OCI-M2 (cell line): ENCODE results near the gene KRTAP12-1.
"Not testable (repeated sequence)": the region's sequence is repeated elsewhere in the genome, so short reads cannot be mapped to it uniquely, and the experiment has no call there.

ENCODE experiments used
- DNase-seq: peaks from one replicate; lab custom pipeline; 2025; ENCODE audit not compliant: unreplicated experiment; lab: John Stamatoyannopoulos, UW

The KRTAP12-1 gene

DNA sequence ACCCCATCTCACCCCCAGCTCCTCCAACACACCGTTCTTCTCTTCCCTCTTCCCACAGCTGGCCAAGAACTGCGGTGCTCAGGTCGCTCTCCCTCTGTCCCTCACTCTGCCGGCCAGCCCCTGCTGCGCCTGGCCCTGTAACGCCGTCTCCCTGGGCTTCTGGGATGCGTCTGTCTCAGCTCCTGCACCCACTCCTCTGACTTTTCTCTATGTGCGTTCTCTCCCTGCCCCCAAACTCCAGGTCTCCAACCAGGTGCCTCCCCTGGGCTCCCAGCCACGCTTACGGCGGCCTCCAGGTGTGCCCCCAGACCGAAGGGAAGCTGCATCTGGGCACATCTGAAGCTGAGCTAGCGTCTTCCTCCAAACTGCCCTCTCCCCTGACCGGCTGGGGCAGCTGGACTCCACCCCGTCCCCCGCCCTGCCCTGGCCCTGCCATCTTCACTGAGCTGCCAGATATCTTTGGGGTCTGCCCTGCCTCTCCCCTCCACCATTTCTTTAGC, 17.6 kb upstream of the KRTAP12-1 start:
- no peak for DNase-seq

DNA sequence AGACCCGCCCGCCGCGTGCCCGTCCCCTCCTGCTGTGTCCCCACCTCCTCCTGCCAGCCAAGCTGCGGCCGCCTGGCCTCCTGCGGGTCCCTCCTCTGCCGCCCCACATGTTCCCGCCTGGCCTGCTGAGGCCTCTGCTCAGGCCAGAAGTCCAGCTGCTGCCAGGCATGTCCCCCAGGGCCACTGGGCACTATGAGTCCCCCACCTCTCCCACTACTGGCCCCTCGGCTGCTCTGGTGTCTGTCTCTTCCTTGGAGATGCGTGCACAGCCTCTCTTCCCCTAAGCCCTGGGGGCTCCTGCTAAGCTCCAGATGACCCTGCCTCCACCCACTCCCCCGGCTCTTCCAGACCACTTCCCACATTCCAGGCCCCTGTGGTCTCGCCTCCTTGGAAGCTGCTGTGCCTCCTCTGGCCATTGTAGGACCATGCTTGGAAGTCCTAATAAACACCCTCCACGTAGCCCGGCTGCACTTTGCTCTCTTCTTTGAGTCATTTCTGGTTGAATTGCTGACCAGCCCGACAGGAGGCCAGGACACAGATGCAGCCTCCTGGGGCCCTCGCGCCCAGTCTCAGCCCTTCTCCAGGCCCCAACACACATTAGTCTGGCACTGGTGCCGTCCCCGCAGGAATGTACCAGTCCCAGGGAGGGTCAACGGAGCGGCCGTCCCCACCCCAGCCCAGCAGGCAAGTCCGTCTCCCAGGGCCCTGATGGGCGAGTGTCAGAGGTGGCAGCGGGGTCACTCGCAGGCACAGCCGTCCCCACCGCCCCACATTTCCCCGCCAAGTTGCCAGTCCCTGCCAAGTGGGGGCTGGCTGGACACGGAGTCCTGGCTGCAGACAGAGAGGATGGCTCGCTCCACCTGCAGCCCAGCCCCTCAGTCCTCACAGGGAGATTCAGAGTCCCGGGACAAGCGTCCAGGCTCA, 16.1 kb upstream of the KRTAP12-1 start:
- DNase-seq: no peak

DNA sequence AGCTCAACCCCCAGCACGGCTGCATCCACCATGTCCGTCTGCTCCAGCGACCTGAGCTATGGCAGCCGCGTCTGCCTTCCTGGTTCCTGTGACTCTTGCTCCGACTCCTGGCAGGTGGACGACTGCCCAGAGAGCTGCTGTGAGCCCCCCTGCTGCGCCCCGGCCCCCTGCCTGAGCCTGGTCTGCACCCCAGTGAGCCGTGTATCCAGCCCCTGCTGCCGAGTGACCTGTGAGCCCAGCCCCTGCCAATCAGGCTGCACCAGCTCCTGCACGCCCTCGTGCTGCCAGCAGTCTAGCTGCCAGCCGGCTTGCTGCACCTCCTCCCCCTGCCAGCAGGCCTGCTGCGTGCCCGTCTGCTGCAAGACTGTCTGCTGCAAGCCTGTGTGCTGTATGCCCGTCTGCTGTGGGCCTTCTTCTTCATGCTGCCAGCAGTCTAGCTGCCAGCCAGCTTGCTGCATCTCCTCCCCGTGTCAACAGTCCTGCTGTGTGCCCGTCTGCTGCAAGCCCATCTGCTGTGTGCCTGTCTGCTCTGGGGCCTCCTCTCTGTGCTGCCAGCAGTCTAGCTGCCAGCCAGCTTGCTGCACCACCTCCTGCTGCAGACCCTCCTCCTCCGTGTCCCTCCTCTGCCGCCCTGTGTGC, 15.3 kb upstream of the KRTAP12-1 start, which contains the start of gene KRTAP10-12:
Gene KRTAP10-12, plus strand, starts transcription at position 1 of the 639 bp plus-strand sequence. Its CDS starts 30 bp downstream, at position 31.
- DNase-seq: not testable (repeated sequence)

DNA sequence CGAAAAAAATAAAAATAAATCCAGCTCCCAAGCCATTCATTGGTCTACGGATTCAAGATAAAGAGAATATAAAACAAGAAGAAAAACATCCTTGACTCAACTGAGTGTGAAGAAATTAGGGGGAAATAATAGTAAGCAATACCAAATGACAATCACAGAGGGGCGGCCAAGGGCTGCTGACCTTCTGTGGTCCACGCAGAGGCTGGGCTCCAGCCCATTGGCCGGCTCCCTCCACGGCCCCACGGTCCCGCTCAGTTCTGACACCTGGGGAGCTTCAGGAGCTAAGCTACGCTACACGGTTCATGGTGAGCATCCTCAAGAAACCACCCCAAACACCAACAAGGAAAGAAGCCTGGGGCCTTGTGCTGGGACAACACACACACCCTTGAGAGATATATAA, 14.6 kb upstream of the KRTAP12-1 start:
- DNase-seq: no peak

DNA sequence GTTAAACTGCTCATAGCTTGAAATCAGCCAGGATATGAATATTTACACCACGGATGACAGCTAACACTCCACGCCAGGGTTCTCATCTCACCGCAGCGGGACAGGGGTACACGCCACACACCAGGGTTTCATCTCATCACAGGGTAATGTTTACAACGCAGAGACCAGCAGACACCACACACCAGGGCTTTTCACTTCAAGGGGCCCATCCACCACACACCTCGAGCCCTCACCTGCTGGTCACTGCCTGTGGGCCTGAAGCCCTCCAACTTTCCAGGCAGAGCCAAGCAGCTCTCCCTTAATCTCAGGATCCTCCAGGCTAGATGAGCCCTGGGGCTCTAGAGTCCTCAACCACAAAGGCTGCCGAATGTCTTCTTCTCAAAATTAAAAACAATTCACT, 13.7 kb upstream of the KRTAP12-1 start:
- no peak for DNase-seq

DNA sequence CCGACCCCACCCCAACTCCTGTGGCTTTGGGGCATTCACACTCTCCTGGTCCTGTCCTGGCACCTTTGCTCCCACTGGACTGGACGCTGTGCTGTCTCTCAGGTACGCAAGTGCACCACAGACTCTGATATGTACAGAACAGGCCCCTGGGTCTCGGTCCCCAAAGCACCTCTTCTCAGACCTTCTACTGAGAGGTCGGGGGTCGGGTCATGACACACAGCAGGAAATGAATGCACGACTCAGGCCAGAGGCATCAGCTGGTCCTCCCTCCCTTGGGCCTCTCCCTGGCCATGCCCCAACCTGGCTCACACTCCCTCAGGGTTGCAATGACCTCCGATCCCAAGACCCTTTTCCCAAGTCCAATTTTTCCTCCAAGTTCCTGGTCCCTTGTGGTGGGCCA, 13.2 kb upstream of the KRTAP12-1 start:
- no peak for DNase-seq

DNA sequence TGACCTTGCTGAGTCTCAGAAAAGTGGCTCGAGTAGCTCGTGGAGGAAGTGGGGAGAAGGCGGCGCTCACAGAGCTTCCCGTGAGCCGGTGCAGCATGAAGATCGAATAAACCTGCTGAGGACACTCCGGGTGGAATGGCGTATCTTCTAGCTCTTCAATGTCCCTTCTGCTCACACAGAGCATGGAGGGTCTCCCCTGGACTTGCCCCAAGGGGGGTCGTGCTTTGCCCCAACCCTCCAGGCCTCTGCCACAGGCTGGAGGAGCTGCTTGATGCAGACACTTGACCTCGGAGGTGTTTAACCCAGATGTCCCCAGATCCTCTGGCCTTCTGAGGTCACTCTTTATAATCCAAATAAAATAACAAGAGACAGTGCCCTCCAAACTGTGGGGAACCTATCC, 12.8 kb upstream of the KRTAP12-1 start:
- DNase-seq: no peak

DNA sequence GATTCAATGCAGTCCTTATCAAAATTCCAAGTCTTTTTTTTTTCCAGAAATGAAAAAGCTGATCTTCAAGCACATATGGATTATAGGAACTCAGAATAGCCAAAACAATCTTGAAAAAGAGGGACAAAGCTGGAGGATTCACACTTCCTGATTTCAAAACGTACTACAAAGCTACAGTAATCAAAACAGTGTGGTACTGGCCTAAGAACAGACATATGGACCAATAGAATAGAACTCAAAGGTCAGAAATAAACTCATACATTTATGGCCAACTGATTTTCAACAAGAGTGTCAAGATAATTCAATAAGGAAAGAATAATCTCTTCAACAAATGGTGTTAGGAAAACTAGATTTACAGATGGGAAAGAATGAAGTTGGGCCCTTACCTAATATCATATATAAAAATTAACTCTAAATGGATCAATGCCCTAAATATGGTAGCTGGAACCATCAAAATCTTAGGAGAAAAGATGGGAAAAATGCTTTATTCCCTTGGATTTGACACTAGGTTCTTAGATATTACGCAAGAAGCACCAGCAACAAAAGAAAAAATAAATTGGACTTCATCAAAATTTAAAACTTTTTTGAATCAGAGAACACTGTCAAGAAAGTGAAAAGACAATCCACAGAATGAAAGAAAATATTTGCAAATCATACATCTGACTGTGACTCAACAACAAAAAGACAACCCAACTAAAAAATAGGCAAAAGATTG, 11.0 kb upstream of the KRTAP12-1 start:
- no peak for DNase-seq

DNA sequence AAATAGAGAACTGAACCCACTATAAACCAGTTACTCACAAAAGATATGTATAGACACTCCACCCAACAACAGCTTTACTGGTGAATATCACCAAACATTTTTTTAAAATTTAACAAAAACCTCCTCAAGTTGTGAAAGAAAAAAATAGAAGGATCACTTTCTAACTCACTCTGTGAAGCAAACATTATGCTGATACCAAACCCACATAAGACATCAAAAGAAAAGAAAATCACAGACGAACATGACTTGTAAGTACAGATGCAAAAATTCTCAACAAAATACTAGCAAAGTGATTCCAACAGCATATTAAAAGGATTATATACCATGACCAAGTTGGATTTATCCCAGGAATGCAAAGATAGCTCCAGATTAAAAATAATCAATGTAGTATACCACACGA, 9.7 kb upstream of the KRTAP12-1 start:
- no peak for DNase-seq

DNA sequence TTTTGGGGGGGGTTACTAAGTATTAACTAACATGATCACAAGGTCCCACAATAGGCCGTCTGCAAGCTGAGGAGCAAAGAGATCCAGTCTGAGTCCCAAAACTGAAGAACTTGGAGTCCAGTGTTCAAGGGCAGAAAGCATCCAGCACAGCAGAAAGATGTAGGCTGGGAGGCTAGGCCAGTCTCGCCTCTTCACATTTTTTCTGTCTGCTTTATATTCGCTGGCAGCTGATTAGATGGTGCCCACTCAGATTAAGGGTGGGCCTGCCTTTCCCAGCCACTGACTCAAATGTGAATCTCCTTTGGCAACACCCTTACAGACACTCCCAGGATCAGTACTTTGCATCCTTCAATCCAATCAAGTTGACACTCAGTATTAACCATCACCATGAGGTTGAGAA, 7.8 kb upstream of the KRTAP12-1 start:
- not testable (repeated sequence) for DNase-seq

DNA sequence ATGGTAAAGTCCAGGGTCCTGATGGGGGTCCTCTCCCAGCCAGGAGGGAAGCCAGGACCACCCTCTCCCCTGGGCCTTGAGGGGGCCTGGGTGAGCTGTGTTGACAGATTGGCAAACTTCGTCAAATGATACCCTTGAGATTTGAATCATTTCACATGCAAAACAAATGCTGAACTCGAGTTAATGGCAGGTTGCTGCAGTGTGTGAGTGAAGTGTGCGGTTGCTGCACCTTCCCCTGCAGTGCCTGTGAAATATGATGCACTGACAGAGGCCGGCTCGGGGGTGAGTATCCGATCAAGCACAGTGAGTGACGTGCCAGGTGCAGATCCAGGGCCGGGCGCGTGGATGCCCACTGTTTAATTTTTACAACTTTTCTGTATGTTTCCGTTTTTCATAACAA, 5.7 kb upstream of the KRTAP12-1 start:
- no peak for DNase-seq

DNA sequence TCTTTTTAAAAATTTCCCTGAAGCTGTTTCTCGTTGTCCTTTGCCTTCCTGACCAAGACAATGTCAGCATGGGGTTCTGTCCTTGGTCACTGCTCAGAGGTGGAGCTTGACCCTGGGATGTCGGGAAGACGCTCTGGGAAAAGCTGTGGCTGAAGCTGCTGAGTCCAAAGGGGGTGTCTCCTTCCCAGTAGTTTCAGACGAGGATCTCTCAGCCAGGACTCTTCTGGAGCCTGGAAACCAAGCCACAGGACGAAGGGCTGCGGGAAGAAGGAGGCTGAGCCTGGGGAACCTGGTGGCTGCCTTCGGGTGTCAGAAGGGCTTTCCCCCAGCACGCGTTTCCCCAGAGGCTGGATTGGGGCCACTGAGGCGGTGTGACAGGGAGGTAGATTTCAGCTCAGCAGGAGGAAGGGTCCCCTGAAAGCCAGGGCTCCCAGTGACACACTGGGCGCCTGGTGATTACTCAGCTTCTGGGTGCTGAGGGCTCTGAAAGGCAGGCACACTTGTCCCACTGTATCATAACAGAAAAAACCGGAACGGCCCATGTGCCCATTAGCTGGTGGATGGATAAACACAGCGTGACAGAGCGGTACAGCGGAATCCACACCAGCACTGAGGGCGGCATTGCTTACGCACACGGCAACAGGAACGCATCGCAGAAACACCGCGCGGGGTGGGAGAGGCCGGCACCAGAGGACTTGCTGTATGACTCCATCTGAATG, 5.0 kb upstream of the KRTAP12-1 start:
- DNase-seq: no peak

DNA sequence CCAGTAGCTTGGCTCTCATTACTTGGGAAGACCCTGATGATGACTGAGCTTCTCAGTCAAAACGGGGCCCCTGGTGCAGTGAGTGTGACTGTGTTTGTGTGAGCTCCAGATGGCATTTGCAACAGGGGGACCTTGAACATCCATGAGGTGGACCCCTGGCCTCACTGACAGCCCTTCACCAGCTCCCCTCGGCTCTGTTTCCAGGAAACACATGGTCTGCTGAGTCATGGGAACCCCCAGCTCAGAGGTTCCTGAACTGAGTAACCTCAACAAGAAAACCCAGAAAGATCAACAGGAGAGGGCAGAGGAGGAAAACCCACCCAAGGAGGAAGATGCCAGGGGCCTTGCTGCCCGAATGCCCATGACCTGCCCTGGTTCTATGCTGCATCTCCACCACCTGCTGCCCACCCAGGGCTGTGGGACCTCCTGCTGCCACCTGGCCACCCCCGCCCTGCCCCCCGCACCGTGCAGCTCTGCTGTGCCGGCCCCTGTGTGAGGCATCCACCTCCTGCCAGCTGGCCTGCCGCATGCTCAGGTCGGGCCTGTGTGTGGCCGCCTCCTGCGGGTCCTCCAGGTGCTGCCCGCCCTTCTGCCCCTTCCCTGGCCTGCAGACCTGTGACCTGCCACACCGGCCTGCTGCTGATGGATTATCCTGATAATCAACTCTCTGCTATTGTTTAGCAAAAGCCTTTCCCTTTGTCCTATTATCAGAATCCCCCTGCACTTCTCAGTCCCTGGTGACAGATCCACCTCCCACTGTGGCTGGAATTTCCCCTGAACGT, 4.2 kb upstream of the KRTAP12-1 start:
- DNase-seq: no peak

DNA sequence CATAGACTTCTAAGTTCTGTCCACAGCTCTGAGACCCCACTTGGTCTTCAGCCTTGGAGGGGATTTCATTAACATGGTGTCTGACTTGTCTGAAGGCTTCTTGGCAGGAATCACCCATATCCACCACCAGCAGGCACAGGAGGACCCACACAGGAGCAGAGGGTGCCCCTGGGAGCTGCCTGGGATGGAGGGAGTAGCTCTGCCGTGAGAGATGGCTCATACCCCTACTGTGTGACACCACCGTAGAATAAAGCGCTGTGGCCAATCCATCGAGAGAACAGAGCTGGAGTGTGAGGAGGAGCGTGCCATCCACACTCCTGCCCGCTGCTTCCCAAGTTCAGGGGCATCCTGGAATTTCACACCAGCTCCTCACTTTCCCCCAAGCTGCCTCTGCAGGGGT, 3.1 kb upstream of the KRTAP12-1 start:
- DNase-seq: not testable (repeated sequence)

DNA sequence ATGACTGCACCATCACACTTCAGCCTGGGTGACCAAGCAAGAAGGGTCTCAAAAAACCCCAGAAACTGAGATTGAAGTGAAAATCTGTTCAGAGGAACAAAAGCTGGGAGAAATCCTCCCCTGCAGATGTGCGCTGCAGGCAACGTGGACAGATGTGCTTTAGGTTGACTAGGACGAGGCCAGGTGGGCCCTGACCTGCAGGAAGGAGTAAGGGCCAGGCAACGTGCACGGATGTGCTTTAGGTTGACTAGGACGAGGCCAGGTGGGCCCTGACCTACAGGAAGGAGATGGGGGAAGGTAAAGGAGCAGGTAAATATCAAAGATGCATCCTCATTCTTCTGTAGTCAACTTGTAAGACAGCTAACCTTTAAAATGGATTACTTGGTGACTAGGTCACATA, 2.5 kb upstream of the KRTAP12-1 start:
- DNase-seq: no peak

DNA sequence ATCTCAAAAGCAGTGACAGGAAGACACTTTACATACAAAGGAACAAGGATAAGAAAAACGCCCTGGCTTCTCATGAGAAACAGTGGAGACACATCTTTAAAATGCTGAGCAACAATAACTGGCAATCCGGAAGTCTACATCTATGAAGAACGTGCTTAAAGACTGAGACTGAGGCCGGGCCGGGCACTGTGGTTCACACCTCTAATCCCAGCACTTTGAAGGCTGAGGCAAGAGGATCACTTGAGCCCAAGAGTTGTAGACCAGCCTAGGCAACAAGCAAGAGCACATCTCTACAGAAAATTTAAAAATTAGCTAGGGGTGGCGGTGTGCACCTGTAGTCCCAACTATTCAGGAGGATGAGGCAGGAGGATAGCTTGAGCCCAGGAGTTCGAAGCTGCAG, 2.1 kb upstream of the KRTAP12-1 start:
- DNase-seq: no peak

DNA sequence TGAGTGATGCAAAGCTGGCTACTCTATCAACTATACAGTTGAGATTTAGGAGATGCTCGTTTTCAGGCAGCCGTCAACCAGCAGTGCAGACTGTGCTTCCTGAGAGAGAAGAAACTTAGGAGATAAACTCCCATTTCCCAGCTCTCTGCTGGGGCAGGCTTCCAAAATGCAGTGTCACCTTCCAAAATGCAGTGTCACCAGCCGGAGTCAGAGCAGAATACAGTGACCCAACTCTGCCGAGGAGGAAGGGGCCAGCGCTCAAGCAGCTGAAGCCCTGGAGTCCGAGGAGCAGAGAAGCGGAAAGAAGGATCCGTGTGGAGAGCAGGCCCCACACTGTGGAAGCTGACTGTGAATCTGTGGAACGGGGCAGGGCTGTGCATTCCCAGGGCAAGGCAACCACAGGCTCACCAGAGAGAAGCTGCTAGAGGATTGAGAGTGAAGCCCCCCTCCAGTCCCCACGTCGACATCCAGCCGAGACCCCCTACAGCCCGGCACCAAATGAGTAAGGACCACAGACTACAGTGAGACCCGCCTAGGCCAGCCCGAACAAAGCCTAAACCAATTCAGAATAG, 703 bp upstream of the KRTAP12-1 start:
- DNase-seq: no peak

DNA sequence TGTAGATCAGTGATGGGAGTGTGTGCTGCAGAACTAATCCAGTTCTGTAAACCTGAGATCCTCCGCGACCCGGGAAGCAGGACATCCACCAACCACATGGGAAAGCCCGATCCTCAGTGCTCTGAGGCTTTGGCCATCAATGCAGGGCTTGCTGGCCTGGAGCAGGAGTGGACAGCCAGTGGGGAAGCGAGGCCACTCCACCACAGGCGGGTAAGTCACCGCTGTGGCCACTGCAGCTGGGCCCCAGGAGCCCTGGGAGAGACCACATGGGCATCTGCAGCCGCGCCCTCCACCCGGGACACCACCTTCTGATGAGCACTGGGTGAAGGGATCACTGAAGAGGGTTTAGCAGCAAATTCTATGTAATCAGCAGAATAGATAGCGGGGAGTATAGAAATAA, 811 bp downstream of the KRTAP12-1 start:
- DNase-seq: no peak

DNA sequence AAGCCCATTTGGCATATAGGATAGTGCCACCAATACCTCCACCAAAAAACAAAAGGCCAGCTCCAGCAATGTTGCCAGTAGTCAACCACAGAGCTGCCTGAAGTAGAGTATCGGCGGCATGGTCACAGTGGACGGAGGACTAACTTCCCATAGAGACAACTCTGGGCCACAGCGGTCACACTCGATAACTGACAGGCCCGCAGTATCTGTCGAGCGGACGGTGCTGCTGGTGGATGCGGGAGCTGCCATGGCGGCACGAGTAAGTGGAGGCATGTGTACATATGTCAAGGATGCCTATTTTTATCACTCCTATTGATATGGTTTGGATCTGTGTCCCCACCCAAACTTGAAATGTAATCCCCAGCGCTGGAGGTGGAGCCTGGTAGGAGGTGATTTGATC, 4.1 kb downstream of the KRTAP12-1 start:
- no peak for DNase-seq

DNA sequence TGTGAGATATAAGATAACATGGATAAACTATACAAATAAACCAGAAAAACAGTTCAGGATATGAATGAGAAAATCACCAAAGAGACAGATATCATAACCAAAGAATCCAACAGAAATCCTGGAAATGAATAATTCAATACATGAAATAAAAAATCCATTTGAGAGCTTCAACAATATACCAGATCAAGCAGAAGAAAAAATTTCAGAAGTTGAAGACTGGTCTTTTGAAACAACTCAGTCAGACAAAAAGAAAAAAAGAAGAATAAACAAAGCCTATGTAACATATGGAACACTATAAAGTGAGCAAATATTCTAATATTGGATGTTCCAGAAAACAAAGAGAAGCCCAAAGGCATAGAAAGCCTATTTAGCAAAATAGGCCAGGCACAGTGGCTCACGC, 10.1 kb downstream of the KRTAP12-1 start:
- DNase-seq: no peak
